ENCODE measurements around the gene DPEP1.
"Not testable (repeated sequence)": the region's sequence is repeated elsewhere in the genome, so short reads cannot be mapped to it uniquely, and the experiment has no call there.

DPEP1 gene

GRCh38 chr16:89620406-89620841 lies 7.0 kb downstream of the DPEP1 start:
- DNase-seq (ENCODE audit: low spot score) = no peak

GRCh38 chr16:89621136-89621697 lies 7.8 kb downstream of the DPEP1 start:
- no peak for DNase-seq (ENCODE audit: low spot score)

DNA sequence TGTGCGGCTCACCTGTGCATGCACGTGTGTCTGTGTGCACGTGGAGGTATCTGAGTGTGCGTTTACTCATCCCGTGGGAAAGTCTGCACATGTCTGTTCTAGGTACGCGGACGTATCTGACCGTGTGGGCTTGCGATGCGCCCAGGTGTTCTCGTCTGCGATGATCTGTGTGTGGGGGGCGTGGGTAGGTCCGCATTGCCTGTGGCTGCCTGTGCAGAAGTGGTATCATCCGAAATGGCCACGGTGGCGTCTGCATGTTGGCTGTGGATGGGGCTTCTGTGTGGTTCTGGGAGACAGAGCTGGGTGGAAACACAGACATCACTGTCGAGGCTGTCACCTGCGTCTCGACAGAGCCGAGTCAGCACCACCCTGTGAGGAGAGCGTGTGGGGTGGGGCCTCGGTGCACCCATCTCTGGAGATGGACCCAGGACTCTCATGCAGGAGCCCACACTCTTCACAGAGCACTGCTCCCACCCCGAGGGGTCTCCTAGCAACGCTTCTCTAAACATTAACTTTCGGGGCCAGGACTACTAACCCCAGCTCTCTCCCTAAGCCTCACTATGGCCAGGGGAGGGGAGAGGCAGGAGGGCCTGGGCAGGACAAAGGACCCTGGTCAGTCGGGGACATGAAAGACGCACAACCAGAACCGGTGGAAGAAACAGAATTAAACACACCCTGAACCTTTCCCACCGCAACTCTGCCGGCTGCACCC lies 8.4 kb downstream of the DPEP1 start:
- no peak for DNase-seq (ENCODE audit: low spot score)

- no peak for DNase-seq (ENCODE audit: low spot score)
Measured at GRCh38 chr16:89623511-89624261, 10.2 kb downstream of the DPEP1 start.

DNA sequence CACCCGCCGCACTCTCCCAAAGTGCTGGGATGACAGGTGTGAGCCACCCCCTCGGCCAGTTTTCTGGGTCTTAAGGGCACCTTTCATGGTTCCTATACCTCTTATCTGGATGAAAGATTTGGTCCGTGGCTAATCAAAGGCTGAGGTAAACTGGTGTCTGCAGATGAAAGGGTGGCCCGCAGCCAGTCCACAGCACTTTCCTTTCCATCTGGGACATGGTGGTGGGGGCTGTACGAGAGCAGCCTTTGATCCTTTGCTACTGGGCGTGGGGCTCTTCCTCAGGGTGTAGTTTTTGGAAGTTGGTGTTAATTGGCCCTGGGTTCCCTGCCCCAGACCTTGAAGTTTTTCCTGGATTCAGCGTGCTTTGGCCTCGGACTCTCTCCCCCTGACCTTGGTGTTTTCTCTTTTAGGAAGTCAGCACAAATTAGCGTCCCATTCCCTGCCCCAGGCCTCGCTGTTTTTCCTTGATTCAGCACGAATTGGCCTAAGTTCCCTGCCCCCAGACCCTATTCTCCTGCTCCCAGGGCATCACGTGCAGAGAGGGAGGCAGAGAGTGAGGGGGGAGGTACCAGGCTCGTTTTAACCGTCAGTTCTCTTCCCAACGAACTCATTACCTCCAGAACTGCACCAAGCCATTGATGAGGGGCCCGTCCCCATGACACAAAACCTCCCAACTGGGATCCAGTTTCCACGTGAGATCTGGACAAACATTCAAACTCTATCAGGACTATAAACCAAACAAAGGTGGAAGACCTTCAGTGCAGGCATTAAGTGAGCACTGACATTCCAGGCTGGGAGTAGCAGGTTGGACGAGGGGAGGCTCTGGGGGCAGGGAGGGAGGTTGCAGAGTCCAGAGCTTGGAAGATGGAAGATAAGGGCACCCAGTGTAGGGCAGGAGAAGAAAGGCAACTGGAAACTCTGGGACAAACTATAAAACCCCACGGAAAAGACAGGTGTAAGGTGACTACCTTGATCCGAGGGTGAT lies 11.6 kb downstream of the DPEP1 start:
- no peak for DNase-seq (ENCODE audit: low spot score)

DNA sequence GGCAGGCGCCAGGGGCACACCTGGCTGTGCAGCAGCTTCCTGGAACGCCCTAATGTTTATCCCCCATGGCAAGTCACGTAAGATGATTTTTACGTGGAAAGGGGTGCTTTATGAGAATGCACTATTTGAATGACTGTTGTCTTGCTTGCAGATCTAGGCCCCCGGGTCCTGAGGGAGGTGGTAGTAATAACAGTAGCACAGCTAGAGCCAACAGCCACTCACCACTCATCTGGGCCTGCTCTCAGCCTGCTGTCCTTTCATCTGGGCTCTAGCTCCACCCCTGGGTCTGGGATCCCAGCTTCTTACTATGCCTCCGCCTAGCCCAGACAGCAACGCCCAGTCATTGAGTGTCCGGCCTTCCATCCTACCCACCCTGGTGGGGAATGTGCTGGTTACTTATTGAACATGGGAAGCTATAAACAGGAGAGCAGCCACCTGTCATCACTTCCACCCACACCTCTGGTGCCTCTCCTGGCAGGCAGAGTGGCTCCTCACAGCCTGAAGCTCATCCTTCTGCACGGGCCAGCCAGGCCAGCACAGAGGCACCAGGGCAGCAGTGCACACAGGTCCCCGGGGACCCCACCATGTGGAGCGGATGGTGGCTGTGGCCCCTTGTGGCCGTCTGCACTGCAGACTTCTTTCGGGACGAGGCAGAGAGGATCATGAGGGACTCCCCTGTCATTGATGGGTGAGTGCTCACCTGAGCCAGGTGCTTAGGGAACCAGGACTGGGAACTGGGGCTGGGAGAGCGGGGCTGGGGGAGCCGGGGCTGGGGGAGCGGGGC lies 16.6 kb downstream of the DPEP1 start:
- no peak for DNase-seq (ENCODE audit: low spot score)

- no peak for DNase-seq (ENCODE audit: low spot score)
Measured at GRCh38 chr16:89633064-89633631, 19.7 kb downstream of the DPEP1 start.

GRCh38 chr16:89634463-89635385 lies 21.3 kb downstream of the DPEP1 start:
- DNase-seq (ENCODE audit: low spot score) = not testable (repeated sequence)

DNA sequence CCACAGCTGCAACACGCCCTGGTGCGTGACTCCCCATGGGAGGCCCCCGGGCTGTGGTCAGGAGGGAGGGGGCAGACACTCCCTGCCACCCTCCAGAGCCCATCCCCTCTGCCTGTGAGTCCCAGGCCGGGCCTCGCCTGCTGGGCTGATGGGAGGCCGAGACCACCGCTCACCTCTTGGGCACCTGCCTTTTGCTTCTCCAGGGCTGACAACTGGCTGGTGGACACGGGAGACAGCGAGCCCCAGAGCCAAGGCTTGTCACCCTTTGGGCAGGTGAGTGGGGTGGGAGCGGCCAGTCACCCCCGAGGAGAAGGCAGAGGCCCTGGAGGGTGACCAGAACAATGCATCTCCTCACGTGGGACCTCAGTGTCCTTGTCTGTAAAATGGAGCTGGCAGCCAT lies 23.2 kb downstream of the DPEP1 start:
- DNase-seq (ENCODE audit: low spot score) = no peak

GRCh38 chr16:89637379-89637778 lies 23.9 kb downstream of the DPEP1 start:
- DNase-seq (ENCODE audit: low spot score) = no peak

GRCh38 chr16:89638455-89638854 lies 25.0 kb downstream of the DPEP1 start:
- no peak for DNase-seq (ENCODE audit: low spot score)

DNA sequence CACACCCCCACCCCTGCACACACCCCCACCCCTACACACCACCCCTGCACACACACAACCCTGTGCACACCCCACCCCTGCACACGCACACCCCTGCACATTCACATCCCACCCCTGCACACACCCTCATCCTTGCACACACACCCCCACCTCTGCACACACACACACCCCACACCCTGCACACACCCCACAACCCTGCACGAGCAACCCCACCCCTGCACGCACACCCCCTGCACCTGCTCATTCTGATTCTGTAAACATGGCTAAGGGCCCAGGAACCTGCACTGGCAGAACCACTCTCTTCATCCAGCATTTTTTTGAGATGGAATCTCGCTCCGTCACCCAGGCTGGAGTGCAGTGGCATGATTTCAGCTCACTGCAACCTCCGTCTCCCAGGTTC lies 25.9 kb downstream of the DPEP1 start:
- DNase-seq (ENCODE audit: low spot score) = no peak

- no peak for DNase-seq (ENCODE audit: low spot score)
Measured at GRCh38 chr16:89641458-89642119, 28.1 kb downstream of the DPEP1 start.

GRCh38 chr16:89642574-89642973 lies 29.1 kb downstream of the DPEP1 start:
- no peak for DNase-seq (ENCODE audit: low spot score)

GRCh38 chr16:89643769-89644300 lies 30.4 kb downstream of the DPEP1 start:
- no peak for DNase-seq (ENCODE audit: low spot score)

DNA sequence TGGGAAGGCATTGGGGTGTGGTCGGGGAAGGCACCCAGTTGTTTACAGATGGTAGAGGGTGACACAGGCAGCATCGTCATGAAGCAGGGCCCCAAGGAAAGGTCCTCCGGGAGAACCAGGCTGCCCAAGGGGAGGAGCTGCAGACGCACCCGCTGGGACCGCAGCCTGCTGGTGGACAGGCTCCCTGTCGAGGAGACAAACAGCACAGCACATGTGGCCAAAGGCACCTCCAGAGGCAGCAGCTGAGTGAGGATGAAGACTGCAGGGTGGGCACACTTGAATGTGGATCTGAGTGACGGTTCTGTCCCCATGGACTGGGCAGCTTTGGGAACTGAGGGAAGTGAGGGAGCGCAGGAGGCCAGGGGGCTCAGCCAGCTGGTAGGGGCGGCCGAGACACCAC lies 31.7 kb downstream of the DPEP1 start:
- no peak for DNase-seq (ENCODE audit: low spot score)

DNA sequence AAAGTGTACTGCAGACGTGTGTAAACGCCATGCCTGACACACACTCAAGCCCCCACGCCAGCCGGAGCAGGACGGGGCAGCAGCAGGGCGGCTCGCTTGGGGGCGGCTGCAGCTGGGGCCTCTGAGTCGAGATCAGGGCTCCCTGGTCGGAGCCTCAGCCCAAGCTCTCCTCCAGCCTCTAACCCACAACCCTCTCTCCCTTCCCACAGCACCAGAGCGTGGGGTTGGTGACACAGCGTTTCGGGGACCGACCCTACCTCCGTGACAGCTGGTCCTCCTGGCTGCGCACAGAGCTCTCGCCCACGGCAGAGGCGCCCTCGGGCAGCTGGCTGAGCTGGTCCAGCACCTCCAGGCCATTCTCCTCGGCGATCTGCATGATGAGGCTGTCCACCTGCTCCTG lies 32.8 kb downstream of the DPEP1 start:
- no peak for DNase-seq (ENCODE audit: low spot score)

DNA sequence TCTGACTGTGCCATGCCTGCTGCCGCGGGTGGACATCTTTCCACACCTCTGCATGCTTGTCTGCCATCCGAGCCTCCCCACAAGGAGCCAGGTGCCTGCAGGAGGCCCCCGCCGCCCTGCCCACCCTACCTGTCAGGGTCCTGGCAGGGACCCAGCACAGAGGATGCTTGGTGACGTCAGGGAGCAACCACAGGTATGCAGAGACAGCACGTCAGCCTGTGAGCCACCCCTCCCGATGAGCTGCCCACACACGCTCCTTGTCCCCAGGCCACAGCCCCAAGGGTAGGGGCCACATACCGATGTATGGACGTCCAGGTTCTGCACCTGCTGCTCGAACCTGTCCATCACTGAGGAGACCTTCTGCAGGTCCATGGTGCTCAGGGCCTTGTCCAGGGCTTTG lies 33.5 kb downstream of the DPEP1 start:
- no peak for DNase-seq (ENCODE audit: low spot score)

DNA sequence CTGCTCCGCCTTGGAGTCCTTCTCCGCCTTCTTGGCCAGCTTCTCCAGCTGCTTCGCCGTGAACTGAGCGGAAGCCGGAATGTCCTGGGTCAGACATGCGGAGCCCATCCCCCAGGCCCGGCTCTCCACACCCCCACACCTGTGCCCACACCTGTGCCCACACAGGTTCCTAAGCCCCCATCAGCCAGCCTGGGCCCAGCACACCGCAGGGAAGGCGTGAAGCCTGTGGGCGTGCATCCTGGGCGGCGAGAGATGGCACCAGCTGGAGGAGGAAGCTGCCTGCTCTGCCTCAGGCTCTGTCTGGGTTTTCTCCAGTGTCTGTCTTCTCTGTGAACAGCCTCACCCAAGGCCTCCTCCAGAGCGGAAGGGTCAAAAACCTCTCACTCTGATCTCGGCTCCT lies 38.1 kb downstream of the DPEP1 start:
- DNase-seq (ENCODE audit: low spot score) = no peak
